ENCODE measurements around the gene S100A5. TPM values are rescaled to one million over a fixed set of nuclear protein-coding genes. Genes with fewer than 3 reads are reported as not detected.
"Not testable (repeated sequence)": the region's sequence is repeated elsewhere in the genome, so short reads cannot be mapped to it uniquely, and the experiment has no call there.

Gene S100A5
- polyA plus RNA-seq, 2 of the 4 experiments (the other 2 are of a cell fraction), result 0.45 to 0.68 TPM

DNA sequence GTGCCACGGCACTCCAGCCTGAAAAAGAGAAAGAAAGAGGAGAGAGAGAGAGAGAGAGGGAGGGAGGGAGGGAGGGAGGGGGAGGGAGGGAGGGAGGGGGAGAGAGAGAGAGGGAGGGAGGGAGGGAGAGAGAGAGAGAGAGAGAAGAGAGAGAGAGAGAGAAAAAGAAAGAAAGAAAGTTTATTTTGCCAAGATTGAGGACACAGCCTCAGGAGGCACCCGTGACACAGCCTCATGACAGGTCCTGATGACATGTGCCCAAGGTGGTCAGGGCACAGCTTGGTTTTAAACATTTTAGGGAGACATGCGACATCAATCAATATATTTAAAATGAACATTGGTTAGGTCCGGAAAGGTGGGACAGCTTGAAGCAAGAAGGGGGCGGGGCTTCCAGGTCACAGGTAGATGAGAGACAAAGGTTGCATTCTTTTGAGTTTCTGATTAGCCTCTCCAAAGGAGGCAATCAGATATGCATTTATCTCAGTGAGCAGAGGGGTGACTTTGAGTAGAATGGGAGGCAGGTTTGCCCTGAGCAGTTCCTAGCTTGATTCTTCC is 20.5 kb downstream of the S100A5 start:
- peaks cover 13% of the 10 kb centered on the region for H3K4me1 ChIP-seq
- H3K9me3 ChIP-seq; H3K27ac ChIP-seq; FAIRE-seq; ATAC-seq; H3K4me2 ChIP-seq; H3K4me3 ChIP-seq; DNase-seq (ENCODE audit: low read depth in 1 of 2, low spot score in 1 of 2): not testable (repeated sequence)
- ChIA-PET POLR2A (interaction anchor here (0.6 to 1.6 kb wide), 4 partner anchors 13 to 107 kb away, joined by 3 to 5 read pairs (median 4); partner anchors contain the start of gene S100A13), CTCF (interaction anchor here (0.7 to 7.2 kb wide), 15 partner anchors 9 to 278 kb away, joined by 3 to 91 read pairs (median 4); partner anchors contain the start of genes S100A1, S100A13 and S100A6)
- WGBS (ENCODE audit: missing lambda C conversion rate), result 90% methylated on average over 5 of the region's 5 CpGs

DNA sequence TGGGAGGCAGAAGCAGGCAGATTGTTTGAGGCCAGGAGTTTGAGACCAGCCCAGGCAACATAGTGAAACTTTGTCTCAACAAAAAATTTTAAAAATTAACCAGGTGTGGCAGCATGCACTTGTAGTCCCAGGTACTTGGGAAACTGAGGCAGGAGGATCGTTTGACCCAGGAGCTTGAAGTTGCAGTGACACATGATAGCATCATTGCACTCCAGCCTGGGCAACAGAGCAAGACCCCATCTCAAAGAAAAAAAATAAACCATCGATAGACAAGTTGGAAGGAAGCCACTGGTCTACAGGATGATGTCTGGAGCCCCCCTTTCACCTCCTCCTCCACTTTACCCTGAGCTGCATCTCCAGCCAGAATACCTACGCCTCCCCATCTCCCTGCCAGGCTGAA is 21.5 kb downstream of the S100A5 start:
- Histone ChIP-seq H3K9me3 (no peaks in the 10 kb centered on the region), H3K4me2 (no peak overlapping the region), H3K27ac (no peak overlapping the region), H3K4me3 (no peak overlapping the region), H3K4me1 (peaks cover 14% of the 10 kb centered on the region)
- DNase-seq (ENCODE audit: low read depth in 1 of 2, low spot score in 1 of 2) (no peak), FAIRE-seq (no peak), ATAC-seq (no peak)
- ChIA-PET POLR2A (interaction anchor here (0.6 kb wide), 1 partner anchor 26 kb away, joined by 3 read pairs; no protein-coding TSS in a partner anchor), CTCF (interaction anchor here (1.0 to 7.2 kb wide), 7 partner anchors 8 to 467 kb away, joined by 3 to 91 read pairs (median 18); partner anchors contain the start of genes RAB13, S100A1, S100A13 and S100A6)
- 71% methylated on average over 3 of the region's 3 CpGs for WGBS (ENCODE audit: missing lambda C conversion rate)
- no peak for TF ChIP-seq RNF2 (IDR thresholded peaks at IDR 0.05; ENCODE audit: borderline replicate concordance, low read depth)
- no peak for TF ChIP-seq HEYL (CRISPR knock-in tag; IDR thresholded peaks at IDR 0.05)
- TF ChIP-seq EHMT2 (IDR thresholded peaks at IDR 0.05; ENCODE audit: low read depth), result no peak
- TF ChIP-seq, protein P1, sequence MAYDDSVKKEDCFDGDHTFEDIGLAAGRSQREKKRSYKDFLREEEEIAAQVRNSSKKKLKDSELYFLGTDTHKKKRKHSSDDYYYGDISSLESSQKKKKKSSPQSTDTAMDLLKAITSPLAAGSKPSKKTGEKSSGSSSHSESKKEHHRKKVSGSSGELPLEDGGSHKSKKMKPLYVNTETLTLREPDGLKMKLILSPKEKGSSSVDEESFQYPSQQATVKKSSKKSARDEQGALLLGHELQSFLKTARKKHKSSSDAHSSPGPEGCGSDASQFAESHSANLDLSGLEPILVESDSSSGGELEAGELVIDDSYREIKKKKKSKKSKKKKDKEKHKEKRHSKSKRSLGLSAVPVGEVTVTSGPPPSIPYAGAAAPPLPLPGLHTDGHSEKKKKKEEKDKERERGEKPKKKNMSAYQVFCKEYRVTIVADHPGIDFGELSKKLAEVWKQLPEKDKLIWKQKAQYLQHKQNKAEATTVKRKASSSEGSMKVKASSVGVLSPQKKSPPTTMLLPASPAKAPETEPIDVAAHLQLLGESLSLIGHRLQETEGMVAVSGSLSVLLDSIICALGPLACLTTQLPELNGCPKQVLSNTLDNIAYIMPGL (CRISPR knock-in tag; IDR thresholded peaks at IDR 0.05; ENCODE audit: borderline replicate concordance), result no peak
- no peak for TF ChIP-seq HDAC2 (IDR thresholded peaks at IDR 0.05)
- TF ChIP-seq, protein P2, sequence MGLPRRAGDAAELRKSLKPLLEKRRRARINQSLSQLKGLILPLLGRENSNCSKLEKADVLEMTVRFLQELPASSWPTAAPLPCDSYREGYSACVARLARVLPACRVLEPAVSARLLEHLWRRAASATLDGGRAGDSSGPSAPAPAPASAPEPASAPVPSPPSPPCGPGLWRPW (IDR thresholded peaks at IDR 0.05), result no peak
- TF ChIP-seq CHD4 (IDR thresholded peaks at IDR 0.05; ENCODE audit: borderline replicate concordance), result no peak
- TF ChIP-seq, protein P3, sequence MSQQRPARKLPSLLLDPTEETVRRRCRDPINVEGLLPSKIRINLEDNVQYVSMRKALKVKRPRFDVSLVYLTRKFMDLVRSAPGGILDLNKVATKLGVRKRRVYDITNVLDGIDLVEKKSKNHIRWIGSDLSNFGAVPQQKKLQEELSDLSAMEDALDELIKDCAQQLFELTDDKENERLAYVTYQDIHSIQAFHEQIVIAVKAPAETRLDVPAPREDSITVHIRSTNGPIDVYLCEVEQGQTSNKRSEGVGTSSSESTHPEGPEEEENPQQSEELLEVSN (IDR thresholded peaks at IDR 0.05; ENCODE audit: borderline replicate concordance, low read depth), result no peak
- no peak for TF ChIP-seq ZFP36 (IDR thresholded peaks at IDR 0.05; ENCODE audit: borderline replicate concordance, partially characterized antibody)
- no peak for TF ChIP-seq NFE2L2 (conservative IDR thresholded peaks at IDR 0.05; ENCODE audit: low read length)
- no peak for TF ChIP-seq GATA3 (IDR thresholded peaks at IDR 0.05; ENCODE audit: borderline replicate concordance)
- TF ChIP-seq RFX5 (IDR thresholded peaks at IDR 0.05), result no peak
- no peak for TF ChIP-seq JUN (IDR thresholded peaks at IDR 0.05)
- no peak for TF ChIP-seq CEBPB (IDR thresholded peaks at IDR 0.05)

DNA sequence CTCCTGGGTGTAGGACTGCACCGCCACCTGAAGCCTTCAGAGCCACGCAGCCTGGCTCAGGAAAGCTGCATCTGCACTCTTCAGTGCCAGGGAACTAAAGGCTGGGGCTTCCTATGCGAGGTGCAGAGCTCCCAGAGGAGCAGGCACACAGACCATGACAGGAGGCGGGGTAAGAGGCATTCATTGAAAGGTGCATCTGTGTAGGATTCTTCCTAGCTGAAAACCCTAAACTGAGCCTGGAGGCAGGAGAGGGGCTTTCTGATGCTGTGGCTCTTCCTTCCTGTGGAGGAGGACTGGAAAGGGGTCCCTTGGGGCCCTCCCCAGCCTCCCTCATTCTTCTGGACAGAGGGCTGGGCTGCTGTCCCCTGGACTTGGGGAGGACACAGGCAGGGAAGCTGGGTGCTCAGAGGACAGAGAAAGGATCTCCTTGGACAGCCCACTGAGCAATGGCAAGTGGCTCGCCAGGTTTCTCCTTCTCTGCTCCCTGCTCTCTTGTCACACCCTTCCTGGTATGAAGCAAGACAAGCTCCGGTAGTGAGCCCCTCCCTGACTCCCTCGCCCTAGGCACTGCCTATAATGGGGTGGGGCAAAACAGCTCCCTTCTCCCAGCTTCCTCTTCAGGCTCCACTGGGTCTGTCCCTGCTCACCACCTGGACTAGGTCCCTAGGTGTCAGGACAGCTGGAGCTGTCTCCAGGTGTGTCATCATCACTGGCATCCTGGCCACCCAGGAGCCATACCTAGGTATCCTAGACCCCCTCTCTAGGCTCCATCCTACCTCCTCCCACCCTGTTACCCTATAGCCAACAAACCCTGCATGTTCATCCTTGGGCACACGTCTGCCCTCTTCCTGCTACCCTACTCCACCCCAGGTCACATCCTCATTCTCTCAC is 25.0 kb downstream of the S100A5 start:
- Histone ChIP-seq H3K4me2 (peak overlapping the region; percentile 53), H3K27ac (peak overlapping the region; percentile 52 to 80; a peak in 5 of 6 replicates), H3K4me1 (peaks cover 22% of the 10 kb centered on the region), H3K4me3 (no peak overlapping the region), H3K9me3 (no peaks in the 10 kb centered on the region)
- no peak for FAIRE-seq
- TF ChIP-seq CEBPB (IDR thresholded peaks at IDR 0.05), result peak in 1 of 2 experiments; percentile 41; a peak in 1 of 4 replicates
- TF ChIP-seq SMC3 (IDR thresholded peaks at IDR 0.05), result no peak
- peak in 1 of 2 experiments; percentile 65 for DNase-seq (ENCODE audit: low read depth in 1 of 2, low spot score in 1 of 2)
- CTCF ChIA-PET, result interaction anchor here (1.5 to 13.0 kb wide), 8 partner anchors 8 to 163 kb away, joined by 3 to 273 read pairs (median 8); partner anchors contain the start of genes S100A1, S100A13 and S100A6
- POLR2A ChIA-PET, result no interaction called here
- ATAC-seq, result peak; percentile 52 to 79; a peak in 5 of 6 replicates
- 43% methylated on average over 8 of the region's 8 CpGs for WGBS (ENCODE audit: missing lambda C conversion rate)
